Endothelial cell of umbilical vein (primary cell): Measurements from ENCODE around the gene COA3. TPM values are rescaled to one million over a fixed set of nuclear protein-coding genes. Genes with fewer than 3 reads are reported as not detected.

Experiments
- BruUV-seq: library from RNA; stranded (reverse); fragments of 400-500 nt; replicated peaks from 2 replicates; lab custom pipeline; 2021; lab: Mats Ljungman, UMichigan
- CTCF ChIA-PET: fragments of 300-600, 350-600 bp; sonication (Branson Sonifier 250); formaldehyde crosslinking; loops from one replicate; lab custom pipeline; 2021; ENCODE audit warnings: antibody characterized with exemption, inconsistent platforms; lab: Charles Lee
- POLR2A ChIA-PET: fragments of 300-600, 350-600 bp; sonication (Branson Sonifier 250); formaldehyde crosslinking; loops from one replicate; lab custom pipeline; 2021; ENCODE audit warnings: antibody characterized with exemption, inconsistent platforms; lab: Charles Lee
- DNase-seq: peaks from one replicate; pipeline ENCODE4 v3.0.0-alpha.2; 2011; ENCODE audit warnings: low read depth, low spot score
- FAIRE-seq: peaks from 2 replicates; lab custom pipeline; 2011; peaks lifted over from hg19 to GRCh38; lab: Jason Lieb, UNC
- H2AFZ ChIP-seq: 2 replicates; pipeline ENCODE4 v1.6.0; 2012; ENCODE audit warnings: low read depth, low read length, control low read depth, inconsistent platforms
- H3K27ac ChIP-seq: 2 replicates; pipeline ENCODE4 v1.5.1; 2011; ENCODE audit warnings: low read depth, mild to moderate bottlenecking, control low read depth, low read length, moderate library complexity; ENCODE audit not compliant: insufficient read depth
- H3K27me3 ChIP-seq, 2 experiments: 2 replicates each; pipeline versions ENCODE4 v1.6.0 to v1.6.1; 2011; ENCODE audit warnings: low read length in 2 of 2, mixed read lengths in 1 of 2; ENCODE audit not compliant: control insufficient read depth in 2 of 2, insufficient read depth in 2 of 2
- H3K36me3 ChIP-seq, 2 experiments: 2 replicates in 1 of 2; 3 replicates in 1 of 2; pipeline ENCODE4 v1.5.1; 2011; ENCODE audit warnings: low read length in 2 of 2, mild to moderate bottlenecking in 1 of 2, moderate library complexity in 1 of 2; ENCODE audit not compliant: control insufficient read depth in 2 of 2, insufficient read depth in 2 of 2; ENCODE audit errors: extremely low read depth in 1 of 2
- H3K4me1 ChIP-seq: 3 replicates; pipeline ENCODE4 v1.5.1; 2011; ENCODE audit warnings: mild to moderate bottlenecking, low read length; ENCODE audit not compliant: control insufficient read depth, insufficient read depth; ENCODE audit errors: extremely low read depth
- H3K4me2 ChIP-seq: 2 replicates; pipeline ENCODE4 v1.6.1; 2011; ENCODE audit warnings: low read length, control low read depth, mixed read lengths; ENCODE audit not compliant: insufficient read depth
- H3K4me3 ChIP-seq, 3 experiments: fragments of 200-600 bp in 1 of 3; sonication (generic), shearing (Covaris generic) in 1 of 3; replicated peaks in 1 of 3; 2 replicates each; pipeline ENCODE4 v1.5.1; 2011 to 2016; ENCODE audit warnings: control low read depth in 3 of 3, low read length in 3 of 3, mild to moderate bottlenecking in 2 of 3, inconsistent platforms in 1 of 3, low read depth in 1 of 3, moderate library complexity in 1 of 3; ENCODE audit not compliant: insufficient read depth in 1 of 3
- H3K79me2 ChIP-seq: 2 replicates; pipeline ENCODE4 v1.6.0; 2012; ENCODE audit warnings: low read length, inconsistent platforms; ENCODE audit not compliant: control insufficient read depth, insufficient read depth
- H3K9ac ChIP-seq: replicated peaks from 2 replicates; pipeline ENCODE3; 2011; ENCODE audit warnings: low read length, control low read depth; ENCODE audit not compliant: insufficient read depth; ENCODE audit errors: extremely low read depth
- H3K9me1 ChIP-seq: replicated peaks from 3 replicates; pipeline ENCODE4 v1.6.0; 2011; ENCODE audit warnings: mild to moderate bottlenecking, low read length; ENCODE audit not compliant: control insufficient read depth, insufficient read depth; ENCODE audit errors: extremely low read depth
- H3K9me3 ChIP-seq: replicated peaks from 2 replicates; pipeline ENCODE4 v1.5.1; 2012; ENCODE audit warnings: low read length, inconsistent platforms; ENCODE audit not compliant: control insufficient read depth, insufficient read depth
- H4K20me1 ChIP-seq: replicated peaks from 2 replicates; pipeline ENCODE3; 2011; ENCODE audit warnings: mild to moderate bottlenecking, low read length; ENCODE audit not compliant: control insufficient read depth, insufficient read depth; ENCODE audit errors: extremely low read depth
- CTCF ChIP-seq, 2 donors: IDR thresholded peaks; 1 replicate in 1 of 2; 2 replicates in 1 of 2; pipeline ENCODE4 v1.5.1; 2011; ENCODE audit warnings: low read length in 2 of 2, mild to moderate bottlenecking in 2 of 2, moderate library complexity in 2 of 2, control low read depth in 1 of 2, inconsistent platforms in 1 of 2, low read depth in 1 of 2; ENCODE audit not compliant: insufficient read depth in 1 of 2; ENCODE audit errors: extremely low read depth in 1 of 2
- EZH2 ChIP-seq: IDR thresholded peaks from 2 replicates; pipeline ENCODE4 v1.6.1; 2012; ENCODE audit warnings: borderline replicate concordance, low read depth, mild to moderate bottlenecking, moderate library complexity, low read length, inconsistent platforms; ENCODE audit not compliant: severe bottlenecking
- FOS ChIP-seq: IDR thresholded peaks from 2 replicates; pipeline ENCODE4 v1.6.1; 2011; ENCODE audit warnings: mild to moderate bottlenecking, low read length, moderate library complexity, borderline replicate concordance; ENCODE audit not compliant: insufficient read depth
- GATA2 ChIP-seq: IDR thresholded peaks from 2 replicates; pipeline ENCODE4 v1.7.0; 2011; ENCODE audit warnings: low read depth, mild to moderate bottlenecking, moderate library complexity, mixed read lengths, low read length; ENCODE audit not compliant: insufficient read length, insufficient read depth
- JUN ChIP-seq: IDR thresholded peaks from 2 replicates; pipeline ENCODE4 v1.6.1; 2011; ENCODE audit warnings: borderline replicate concordance, low read depth; ENCODE audit not compliant: insufficient read length, insufficient read depth
- MAX ChIP-seq: IDR thresholded peaks from 2 replicates; pipeline ENCODE4 v1.6.1; 2011; ENCODE audit not compliant: insufficient read depth, insufficient read length
- MYC ChIP-seq: IDR thresholded peaks from one replicate; pipeline ENCODE4 v1.6.1; 2011; ENCODE audit warnings: mild to moderate bottlenecking, low read depth, low read length
- POLR2A ChIP-seq: IDR thresholded peaks from 2 replicates; pipeline ENCODE4 v1.6.1; 2012; ENCODE audit warnings: low read depth, mild to moderate bottlenecking, control low read depth, low read length
- POLR2AphosphoS5 ChIP-seq: IDR thresholded peaks from 2 replicates; pipeline ENCODE4 v1.6.1; 2012; ENCODE audit warnings: low read depth, mild to moderate bottlenecking, control low read depth, low read length, moderate library complexity; ENCODE audit not compliant: insufficient read depth
- dilution Hi-C: fragments of 300-500 bp; cut with MboI; formaldehyde crosslinking; loops from one replicate; pipeline ENCODE4 v1.15.0; 2019; ENCODE audit warnings: low sequenced_read_pairs; ENCODE audit not compliant: extremely low pct_ligation_motif_present
- intact Hi-C: fragments of 100-400 bp; cut with micrococcal nuclease; formaldehyde crosslinking; loops from one replicate; pipeline ENCODE4 v1.10.0; 2022
- polyA plus RNA-seq, 4 experiments: library from polyadenylated mRNA; depleted of rRNA in 3 of 4; stranded (reverse) in 3 of 4; unstranded in 1 of 4; fragments of >200 nt; gene quantifications; 2 replicates each; pipeline versions ENCODE4 v1.2.1 to v1.2.3, GENCODE V29; 2011 to 2012; ENCODE audit warnings: missing spikeins in 1 of 4
- total RNA-seq: library from RNA; stranded (reverse); gene quantifications from 2 replicates; pipeline ENCODE4 v1.2.3, GENCODE V29; 2021

Gene COA3
- total and polyA plus RNA-seq, 2 donors (not counting 3 experiments of a cell fraction or from before 2014, with no cell fraction given), result 56.6 to 126 TPM

GRCh38 chr17:42748908-42749798 lies 49.4 kb downstream of the COA3 start:
- Histone ChIP-seq H3K27me3 (no peaks in the 10 kb centered on the region), H3K4me2 (no peak overlapping the region), H3K79me2 (no peaks in the 10 kb centered on the region), H3K4me1 (peaks cover 10% of the 10 kb centered on the region), H3K36me3 (no peaks in the 10 kb centered on the region), H3K4me3 (no peak overlapping the region), H3K27ac (no peak overlapping the region), H3K9ac (no peak overlapping the region), H3K9me1 (no peaks in the 10 kb centered on the region), H2AFZ (peak overlapping the region; percentile 19), H4K20me1 (no peaks in the 10 kb centered on the region), H3K9me3 (no peaks in the 10 kb centered on the region)
- BruUV-seq, result no TSS peak
- TF ChIP-seq CTCF (IDR thresholded peaks at IDR 0.05; ENCODE audit: extremely low read depth in 1 of 2, insufficient read depth in 1 of 2, low read depth in 1 of 2, low read length in 2 of 2), result no peak
- no peak for TF ChIP-seq JUN
- no peak for TF ChIP-seq MAX
- no peak for TF ChIP-seq FOS
- TF ChIP-seq POLR2A, result no peak
- TF ChIP-seq EZH2, result no peak
- no peak for TF ChIP-seq GATA2
- TF ChIP-seq MYC, result no peak
- TF ChIP-seq POLR2AphosphoS5, result no peak
- no peak for DNase-seq
- dilution Hi-C loops (no loop called here), intact Hi-C loops (no loop called here)
- POLR2A ChIA-PET, result no interaction called here
- FAIRE-seq, result no peak
- CTCF ChIA-PET, result interaction anchor here (1.2 to 5.9 kb wide), 4 partner anchors 11 to 75 kb away, joined by 4 to 55 read pairs (median 5); partner anchors contain the start of genes BECN1 and RAMP2
